GM19372 (cell line): ENCODE measurements around the gene SPEF2.

ENCODE experiments used
- ATAC-seq: cut with Tn5 transposase; IDR thresholded peaks from one replicate; pipeline ENCODE4 v1.9.1; 2021; ENCODE audit warnings: mild to moderate bottlenecking, low read depth, moderate library complexity; ENCODE audit not compliant: unreplicated experiment

SPEF2 gene

DNA sequence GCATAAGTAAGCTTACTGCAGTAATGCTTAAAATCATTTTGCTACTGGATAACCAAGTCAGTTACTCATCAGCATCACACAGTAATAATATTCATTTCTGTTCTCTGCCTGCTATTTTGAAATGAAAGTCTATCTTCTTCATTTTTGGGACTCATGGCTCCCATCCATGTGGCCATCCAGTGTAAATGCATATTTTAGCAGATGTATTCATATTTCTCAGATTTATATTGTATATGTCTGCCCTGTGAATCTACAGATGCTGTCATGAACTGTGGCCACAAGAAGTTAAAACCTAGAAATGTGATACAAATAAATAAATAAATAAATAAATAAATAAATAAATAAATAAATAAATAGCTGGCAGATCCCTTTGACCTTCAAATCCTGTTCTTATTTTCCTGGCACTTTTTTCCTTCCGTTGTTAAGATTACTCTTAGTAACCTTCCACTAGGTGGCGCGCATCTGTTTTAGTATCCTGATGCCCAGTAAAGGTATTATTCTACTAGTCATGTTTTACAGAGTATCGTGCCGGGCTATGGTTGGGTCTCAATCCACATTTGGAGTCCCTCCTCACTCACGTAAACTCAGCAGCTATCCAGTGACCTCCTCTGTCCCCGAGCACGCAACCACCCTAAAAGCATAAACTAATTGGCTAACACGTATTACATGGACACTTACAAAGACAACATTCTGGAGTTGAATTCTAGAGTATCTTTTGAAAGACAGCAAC is 159.9 kb downstream of the SPEF2 start:
- no peak for ATAC-seq

DNA sequence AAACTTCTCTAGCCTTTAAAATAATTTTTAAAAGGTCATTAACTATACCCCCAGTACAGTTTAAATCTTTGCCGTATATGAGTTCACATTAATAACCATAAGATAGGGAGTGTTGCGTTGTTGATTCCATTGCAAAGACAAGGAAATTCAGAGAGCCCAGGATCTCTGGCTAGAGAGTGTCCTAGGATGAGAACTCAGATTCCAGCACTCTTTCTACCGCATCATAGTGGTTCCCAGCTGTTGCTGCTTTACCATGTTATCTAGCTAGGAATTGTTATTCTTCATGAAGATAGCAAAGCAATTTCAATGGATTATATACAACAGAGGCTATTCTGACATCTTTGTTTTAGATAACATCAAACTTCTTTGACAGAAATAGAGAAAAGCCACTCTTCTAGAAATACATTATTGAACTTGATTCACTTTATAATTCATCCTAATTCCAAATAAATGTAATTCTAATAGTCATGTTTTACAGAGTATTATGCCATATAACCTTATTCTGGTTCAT is 160.7 kb downstream of the SPEF2 start:
- no peak for ATAC-seq

GRCh38 chr5:35780236-35780635 is 162.6 kb downstream of the SPEF2 start:
- ATAC-seq: no peak

DNA sequence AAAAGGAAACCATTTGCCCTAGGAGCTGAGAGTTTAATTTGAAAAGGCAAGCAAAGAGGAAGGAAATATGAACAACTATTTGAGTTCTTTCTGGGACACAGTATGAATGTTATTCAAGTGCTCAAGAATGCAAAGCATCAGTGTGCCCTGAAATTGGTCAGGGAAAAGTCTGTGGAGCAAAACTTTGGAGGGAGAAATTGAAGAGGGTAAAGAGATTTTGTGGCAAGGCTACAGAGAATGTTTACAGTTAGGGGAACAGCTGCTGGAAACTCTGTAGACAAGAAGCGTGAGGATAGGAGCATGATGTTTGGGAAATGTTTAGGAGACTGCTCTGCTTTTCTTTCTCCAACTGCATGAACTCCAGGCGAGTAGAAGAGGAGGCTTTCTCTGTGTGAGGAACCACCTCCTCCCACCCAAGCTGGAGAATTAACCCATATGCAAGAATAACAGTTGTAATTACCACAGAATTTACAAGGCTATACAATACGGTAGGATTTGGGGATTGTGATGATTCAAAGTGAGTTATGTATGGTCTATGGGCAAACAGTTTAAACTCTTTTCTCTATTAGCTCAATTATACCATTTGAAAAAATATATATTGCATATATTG is 163.6 kb downstream of the SPEF2 start:
- ATAC-seq: no peak

DNA sequence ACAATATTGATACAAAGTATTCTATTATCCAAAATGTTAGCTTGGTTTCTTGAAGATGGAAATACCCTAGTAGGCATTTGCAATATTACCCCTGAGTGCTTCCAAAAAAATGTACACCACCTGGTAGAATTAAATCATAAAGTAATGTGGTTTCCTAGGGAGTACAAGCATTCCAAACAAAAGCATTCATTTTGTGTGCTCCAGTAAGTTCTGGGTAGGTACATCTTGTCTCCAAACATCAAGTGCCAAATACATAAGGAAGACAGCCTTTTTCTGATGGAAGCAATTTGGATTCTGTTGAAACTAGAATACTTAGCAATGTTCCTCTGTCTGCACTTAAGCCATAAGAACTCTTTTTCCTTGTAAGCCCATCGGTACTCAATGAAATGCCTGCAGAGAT is 165.9 kb downstream of the SPEF2 start:
- no peak for ATAC-seq

DNA sequence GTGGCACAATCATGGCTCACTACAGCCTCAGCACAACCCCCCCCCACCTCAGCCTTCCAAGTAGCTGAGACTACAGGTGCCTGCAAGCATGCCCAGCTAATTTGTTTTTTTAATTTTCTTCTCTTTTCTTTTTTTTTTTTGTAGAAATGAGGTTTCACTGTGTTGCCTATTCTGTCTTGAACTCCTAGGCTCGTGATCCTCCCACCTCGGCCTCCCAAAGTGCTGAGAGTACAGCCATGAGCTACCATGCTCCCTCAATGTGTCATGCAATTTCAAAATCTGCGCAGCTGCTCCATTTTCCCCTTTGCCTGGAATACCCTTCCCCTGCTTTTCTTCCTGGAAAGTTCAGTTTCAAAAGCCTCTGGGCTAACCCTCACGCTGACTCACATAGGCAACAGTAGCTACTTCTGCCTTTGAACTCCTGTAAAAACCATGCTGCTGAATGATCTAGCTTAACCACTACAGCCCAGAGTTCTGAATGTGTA is 168.0 kb downstream of the SPEF2 start:
- ATAC-seq: no peak

DNA sequence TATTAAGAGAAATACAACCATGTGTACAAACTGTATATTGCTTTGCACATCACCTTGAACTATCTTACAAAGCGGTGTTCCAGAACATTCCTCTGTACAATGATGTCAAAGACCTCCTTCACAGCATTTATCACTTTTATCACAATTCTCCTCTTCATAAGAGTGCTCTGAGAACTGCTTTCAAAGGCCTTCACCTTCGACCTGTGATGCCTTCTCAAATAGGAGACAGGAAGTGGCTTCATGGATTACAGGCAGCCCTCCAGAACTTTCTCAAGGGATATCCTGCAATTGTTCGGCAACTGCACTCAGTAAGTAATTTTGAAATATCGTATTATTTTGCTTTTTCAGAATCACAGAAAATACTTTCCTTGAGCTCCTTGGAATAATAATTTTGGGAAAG is 171.1 kb downstream of the SPEF2 start:
- no peak for ATAC-seq

DNA sequence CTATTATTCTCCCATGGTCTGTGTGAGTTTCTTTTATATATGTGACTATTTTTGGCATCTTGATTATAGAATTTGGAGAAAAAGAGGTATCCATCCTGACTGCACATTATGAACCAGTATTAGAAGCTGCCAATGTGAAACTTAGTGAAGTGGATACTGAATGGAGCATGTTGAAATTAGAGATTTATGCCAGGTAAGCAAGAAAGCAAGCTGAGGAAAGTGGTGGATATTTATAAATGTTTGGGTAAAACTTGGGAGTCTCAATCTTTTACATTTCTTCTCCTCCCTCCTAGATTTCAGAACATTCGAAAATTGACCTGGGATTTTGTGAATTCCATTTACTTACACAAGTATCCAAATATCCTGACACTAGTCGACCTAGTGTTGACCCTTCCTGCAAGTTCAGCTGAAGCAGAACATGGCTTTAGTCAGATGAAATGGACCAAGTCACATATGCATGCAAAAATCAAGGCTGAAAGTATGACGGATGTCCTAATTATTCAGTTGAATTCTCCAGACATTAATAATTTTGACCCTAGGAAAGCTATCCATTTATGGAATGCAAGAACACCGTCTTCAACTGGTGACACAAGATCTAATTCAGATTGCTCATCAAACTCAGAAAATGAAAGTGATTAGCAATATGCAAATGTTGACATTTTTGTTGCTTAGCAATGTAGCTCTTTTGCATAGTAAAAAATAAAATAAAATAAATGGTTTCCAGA is 172.2 kb downstream of the SPEF2 start:
- no peak for ATAC-seq

GRCh38 chr5:35790457-35790822 is 172.8 kb downstream of the SPEF2 start:
- no peak for ATAC-seq

GRCh38 chr5:35794328-35794619 is 176.6 kb downstream of the SPEF2 start:
- no peak for ATAC-seq

DNA sequence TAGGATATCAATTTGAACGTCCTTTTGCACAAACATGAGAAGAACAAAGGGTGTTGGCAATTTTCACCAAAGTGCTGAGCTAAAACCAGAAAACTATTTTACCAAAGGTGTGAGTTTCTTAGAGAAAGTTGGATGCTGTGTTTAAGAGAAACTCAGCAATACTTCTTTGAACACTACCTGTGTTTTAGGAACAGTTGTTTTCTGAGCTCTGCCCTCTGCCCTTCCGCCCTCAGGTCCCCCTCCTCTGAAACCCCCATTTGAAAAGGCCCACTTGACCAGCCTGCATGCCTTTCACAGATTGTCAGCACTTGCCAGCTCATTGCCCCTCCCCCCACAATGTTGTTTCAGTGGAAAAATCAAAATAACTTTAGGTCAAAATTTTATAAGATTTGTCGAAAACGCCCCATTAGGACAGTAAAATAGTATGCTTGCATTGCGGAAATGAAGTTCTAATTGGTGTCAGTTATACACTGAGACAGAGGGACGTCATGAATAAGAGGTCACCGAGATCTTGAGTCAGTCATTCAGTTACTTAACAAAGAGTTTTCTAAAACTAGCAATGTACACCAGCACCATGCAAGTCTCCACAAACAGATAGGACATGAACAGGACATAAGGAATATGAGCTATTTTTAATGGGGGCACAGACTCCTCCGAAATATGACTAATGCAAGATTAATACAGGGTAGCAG is 177.2 kb downstream of the SPEF2 start:
- ATAC-seq: no peak

DNA sequence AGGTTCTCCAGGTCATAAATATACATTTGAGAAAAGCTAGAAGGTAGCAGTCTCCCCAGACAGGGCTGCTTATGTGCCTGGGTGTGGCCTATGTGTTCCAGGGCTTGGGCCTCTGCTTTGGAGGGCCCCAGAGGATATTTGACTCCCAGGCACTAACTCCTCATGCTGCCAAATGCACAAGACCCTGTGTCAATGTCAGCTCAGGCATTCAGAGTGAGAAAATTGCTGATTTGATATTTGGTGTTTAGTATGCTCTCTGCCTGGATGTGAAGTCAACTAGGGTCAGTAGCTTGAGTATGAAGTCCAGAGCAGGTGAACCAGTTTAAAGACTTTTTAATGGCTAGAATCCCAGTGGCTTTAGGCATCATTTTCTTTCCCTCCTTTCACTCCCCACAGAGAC is 181.5 kb downstream of the SPEF2 start:
- no peak for ATAC-seq

DNA sequence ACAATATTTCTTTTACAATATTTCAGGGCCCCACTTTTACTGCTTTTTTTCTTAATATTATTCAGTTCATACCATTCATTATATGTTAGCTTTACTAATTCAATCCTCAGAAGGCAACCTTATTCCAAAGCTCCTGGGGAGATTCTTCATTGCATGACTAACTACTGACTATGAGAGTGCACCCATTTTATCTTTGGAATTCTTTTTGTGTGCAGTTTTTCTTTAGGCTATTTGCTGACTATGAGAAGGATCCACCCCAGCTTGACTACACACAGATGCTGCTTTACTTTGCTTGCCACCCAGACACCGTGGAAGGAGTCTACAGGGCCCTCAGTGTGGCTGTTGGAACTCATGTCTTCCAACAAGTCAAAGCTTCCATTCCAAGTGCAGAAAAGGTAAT is 182.1 kb downstream of the SPEF2 start:
- no peak for ATAC-seq

DNA sequence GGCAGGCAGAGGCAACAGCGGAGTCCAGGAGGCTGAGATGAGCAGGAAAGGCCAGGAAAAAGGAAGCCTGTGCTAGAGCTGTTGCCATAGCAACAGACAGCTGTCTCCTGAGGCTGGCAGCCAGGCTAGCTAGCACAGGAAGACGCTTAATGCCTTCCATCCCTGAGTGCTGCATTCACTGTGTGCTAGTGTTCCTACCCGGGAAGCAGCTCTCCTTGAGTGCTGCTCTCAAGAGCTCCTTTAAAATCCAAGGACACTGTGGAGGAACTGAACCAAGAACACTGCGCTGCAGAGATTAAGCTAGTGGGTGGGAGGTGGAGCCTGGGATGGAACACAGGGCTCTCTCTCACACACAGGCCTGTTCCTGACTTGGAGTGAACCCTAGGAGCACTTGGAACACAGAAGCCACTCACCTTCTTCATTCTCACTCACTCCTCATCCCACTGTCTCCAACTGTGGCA is 185.6 kb downstream of the SPEF2 start:
- no peak for ATAC-seq

GRCh38 chr5:35804201-35804653 is 186.6 kb downstream of the SPEF2 start:
- ATAC-seq: no peak

GRCh38 chr5:35804841-35805240 is 187.2 kb downstream of the SPEF2 start:
- no peak for ATAC-seq

DNA sequence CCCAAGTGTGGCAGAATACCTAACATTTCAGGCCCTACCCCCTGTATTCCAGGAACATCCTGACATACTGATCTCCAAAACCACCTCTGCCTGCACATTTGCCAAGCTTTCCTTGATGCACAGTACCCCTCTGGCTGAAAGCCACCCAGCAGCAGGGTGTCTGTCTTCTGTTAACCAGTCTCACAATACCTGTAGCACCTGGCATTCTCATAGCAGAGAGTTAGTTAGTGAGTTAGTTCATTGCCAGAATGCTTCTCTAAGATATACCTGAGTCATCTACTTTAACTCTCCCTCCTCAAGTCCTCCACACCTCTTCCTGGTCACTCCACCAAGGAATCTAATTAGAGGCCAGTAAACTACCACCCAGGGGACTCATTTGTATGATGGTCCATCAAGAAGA is 192.9 kb downstream of the SPEF2 start:
- ATAC-seq: no peak

GRCh38 chr5:35811108-35811741 is 193.6 kb downstream of the SPEF2 start:
- no peak for ATAC-seq

DNA sequence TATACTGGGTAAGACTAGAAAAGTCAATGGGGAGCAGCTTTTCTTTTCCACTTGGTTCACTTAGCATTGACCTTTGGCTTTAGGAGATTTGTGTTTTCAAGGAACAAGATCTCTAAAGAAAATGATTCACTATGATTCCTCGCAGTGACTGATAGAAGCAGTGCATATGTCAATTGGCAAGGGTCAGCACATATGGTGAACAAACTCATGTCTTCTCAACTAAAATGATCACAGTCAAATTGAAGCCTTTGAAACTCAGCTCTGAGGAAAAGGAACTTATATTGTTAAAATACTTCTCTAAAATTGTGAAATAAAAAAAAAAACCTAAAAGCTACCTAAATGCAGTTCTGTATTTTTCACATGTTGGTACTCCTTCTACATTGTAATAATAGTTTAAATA is 195.9 kb downstream of the SPEF2 start:
- ATAC-seq: no peak
